ENCODE results near the gene TYROBP. TPM values are rescaled to one million over a fixed set of nuclear protein-coding genes. Genes with fewer than 3 reads are reported as not detected.

The TYROBP gene
- total RNA-seq, 1 experiment from 2014 or later = not detected

Other genes starting within 250 kb of the TYROBP start
- 0.47 TPM in 1 of 2 replicates, not detected in the other for gene UPK1A, start 241.8 kb downstream of the TYROBP start, total RNA-seq (2014; rRNA removed; shearing (Covaris generic))
- not detected in 2 replicates for gene ZBTB32, start 203.7 kb downstream of the TYROBP start, total RNA-seq (2014; rRNA removed; shearing (Covaris generic))
- gene KMT2B, start 190.3 kb downstream of the TYROBP start, total RNA-seq (2014; rRNA removed; shearing (Covaris generic)) = 4.9 and 8.8 TPM in 2 replicates
- gene IGFLR1, start 165.8 kb downstream of the TYROBP start, total RNA-seq (2014; rRNA removed; shearing (Covaris generic)) = 8.8 and 24.0 TPM in 2 replicates
- gene U2AF1L4, start 162.9 kb downstream of the TYROBP start, total RNA-seq (2014; rRNA removed; shearing (Covaris generic)) = 18.0 and 24.9 TPM in 2 replicates
- 90.5 and 108 TPM in 2 replicates for gene PSENEN, start 162.6 kb downstream of the TYROBP start, total RNA-seq (2014; rRNA removed; shearing (Covaris generic))
- 4.3 and 12.2 TPM in 2 replicates for gene LIN37, start 159.7 kb downstream of the TYROBP start, total RNA-seq (2014; rRNA removed; shearing (Covaris generic))
- 0.39 and 0.47 TPM in 2 replicates for gene HSPB6, start 151.3 kb downstream of the TYROBP start, total RNA-seq (2014; rRNA removed; shearing (Covaris generic))
- gene PROSER3, start 150.1 kb downstream of the TYROBP start, total RNA-seq (2014; rRNA removed; shearing (Covaris generic)) = 5.9 and 7.4 TPM in 2 replicates
- 1.5 and 4.2 TPM in 2 replicates for gene ARHGAP33, start 132.7 kb downstream of the TYROBP start, total RNA-seq (2014; rRNA removed; shearing (Covaris generic))
- not detected in 2 replicates for gene PRODH2, start 95.5 kb downstream of the TYROBP start, total RNA-seq (2014; rRNA removed; shearing (Covaris generic))
- not detected in 2 replicates for gene NPHS1, start 55.8 kb downstream of the TYROBP start, total RNA-seq (2014; rRNA removed; shearing (Covaris generic))
- 0.07 and 0.17 TPM in 2 replicates for gene KIRREL2, start 51.4 kb downstream of the TYROBP start, total RNA-seq (2014; rRNA removed; shearing (Covaris generic))
- 42.4 and 51.5 TPM in 2 replicates for gene APLP1, start 39.7 kb downstream of the TYROBP start, total RNA-seq (2014; rRNA removed; shearing (Covaris generic))
- 0.91 and 6.1 TPM in 2 replicates for gene NFKBID, start 7.8 kb downstream of the TYROBP start, total RNA-seq (2014; rRNA removed; shearing (Covaris generic))
- not detected in 2 replicates for gene HCST, start 5.8 kb downstream of the TYROBP start, total RNA-seq (2014; rRNA removed; shearing (Covaris generic))
- 3.3 and 4.6 TPM in 2 replicates for gene LRFN3, start 28.1 kb upstream of the TYROBP start, total RNA-seq (2014; rRNA removed; shearing (Covaris generic))
- 32.0 and 40.1 TPM in 2 replicates for gene SDHAF1, start 86.9 kb upstream of the TYROBP start, total RNA-seq (2014; rRNA removed; shearing (Covaris generic))
- not detected in 2 replicates for gene SYNE4, start 100.5 kb upstream of the TYROBP start, total RNA-seq (2014; rRNA removed; shearing (Covaris generic))
- gene ALKBH6, start 105.9 kb upstream of the TYROBP start, total RNA-seq (2014; rRNA removed; shearing (Covaris generic)) = 54.6 and 64.6 TPM in 2 replicates
- gene CLIP3, start 124.6 kb upstream of the TYROBP start, total RNA-seq (2014; rRNA removed; shearing (Covaris generic)) = 1.3 and 6.7 TPM in 2 replicates
- 4.3 and 6.8 TPM in 2 replicates for gene THAP8, start 146.0 kb upstream of the TYROBP start, total RNA-seq (2014; rRNA removed; shearing (Covaris generic))
- gene WDR62, start 146.6 kb upstream of the TYROBP start, total RNA-seq (2014; rRNA removed; shearing (Covaris generic)) = 10.8 and 19.4 TPM in 2 replicates
- 0.39 TPM in 1 of 2 replicates, not detected in the other for gene OVOL3, start 202.8 kb upstream of the TYROBP start, total RNA-seq (2014; rRNA removed; shearing (Covaris generic))
- gene POLR2I, start 206.6 kb upstream of the TYROBP start, total RNA-seq (2014; rRNA removed; shearing (Covaris generic)) = 90.4 and 115 TPM in 2 replicates
- 307 and 372 TPM in 2 replicates for gene TBCB, start 207.2 kb upstream of the TYROBP start, total RNA-seq (2014; rRNA removed; shearing (Covaris generic))
- gene CAPNS1, start 231.8 kb upstream of the TYROBP start, total RNA-seq (2014; rRNA removed; shearing (Covaris generic)) = 425 and 426 TPM in 2 replicates
- gene COX7A1, start 244.2 kb upstream of the TYROBP start, total RNA-seq (2014; rRNA removed; shearing (Covaris generic)) = not detected in 2 replicates

Data from M059J (cell line).